Smooth muscle cell (in vitro differentiated cells): ENCODE data around the gene RRAD. TPM values are rescaled to one million over a fixed set of nuclear protein-coding genes. Genes with fewer than 3 reads are reported as not detected.

Experiments used
- DNase-seq: peaks from one replicate; lab custom pipeline; 2025; ENCODE audit not compliant: unreplicated experiment; lab: John Stamatoyannopoulos, UW
- H2AFZ ChIP-seq: fragments of 200-600 bp; sonication (generic); 2 replicates; pipeline ENCODE4 v1.6.0; 2016; ENCODE audit warnings: antibody characterized with exemption, low read depth, mild to moderate bottlenecking
- H3F3A ChIP-seq: fragments of 200-600 bp; sonication (generic); 2 replicates; pipeline ENCODE4 v1.6.0; 2017; ENCODE audit warnings: antibody characterized with exemption, low read depth
- H3K27ac ChIP-seq: fragments of 200-600 bp; sonication (generic); 2 replicates; pipeline ENCODE4 v1.5.1; 2016; ENCODE audit warnings: low read depth, mild to moderate bottlenecking
- H3K27me3 ChIP-seq: fragments of 200-600 bp; sonication (generic); 2 replicates; pipeline ENCODE4 v1.6.1; 2016; ENCODE audit warnings: low read depth, mild to moderate bottlenecking
- H3K36me3 ChIP-seq: fragments of 200-600 bp; sonication (generic); 2 replicates; pipeline ENCODE4 v1.5.1; 2016; ENCODE audit warnings: low read depth
- H3K4me1 ChIP-seq: fragments of 200-600 bp; sonication (generic); 2 replicates; pipeline ENCODE4 v1.5.1; 2016; ENCODE audit warnings: low read depth
- H3K4me2 ChIP-seq: fragments of 200-600 bp; sonication (generic); 2 replicates; pipeline ENCODE4 v1.6.0; 2016; ENCODE audit warnings: mild to moderate bottlenecking
- H3K4me3 ChIP-seq: fragments of 200-600 bp; sonication (generic); 2 replicates; pipeline ENCODE4 v1.5.1; 2016; ENCODE audit warnings: mild to moderate bottlenecking
- H3K79me2 ChIP-seq: fragments of 200-600 bp; sonication (generic); 2 replicates; pipeline ENCODE4 v1.6.0; 2016; ENCODE audit warnings: low read depth, mild to moderate bottlenecking
- H3K9ac ChIP-seq: fragments of 200-600 bp; sonication (generic); 2 replicates; pipeline ENCODE4 v1.6.0; 2016; ENCODE audit warnings: low read depth
- H3K9me3 ChIP-seq: fragments of 200-600 bp; sonication (generic); replicated peaks from 2 replicates; pipeline ENCODE4 v1.5.1; 2016; ENCODE audit warnings: low read depth
- H4K20me1 ChIP-seq: fragments of 200-600 bp; sonication (generic); 2 replicates; pipeline ENCODE4 v1.6.0; 2016; ENCODE audit warnings: low read depth
- WGBS: methylation state at CpG from one replicate; pipeline ENCODE4 v1.1.7; 2016; ENCODE audit warnings: low lambda C conversion rate; 5-methylcytosine and 5-hydroxymethylcytosine counted together
- polyA plus RNA-seq: library from polyadenylated mRNA; unstranded; fragments of >200 nt; fragmentation: Nextera tagmentation; extraction: Ambion mirVana; gene quantifications from 2 replicates; pipeline ENCODE4 v1.2.1, GENCODE V29; 2016
- total RNA-seq: library from RNA; depleted of rRNA; stranded (reverse); fragments of >200 nt; gene quantifications from 2 replicates; pipeline ENCODE4 v1.2.3, GENCODE V29; 2014
- TF ChIP-seq, protein P1 (sequence below): fragments of 200-600 bp; sonication (generic); IDR thresholded peaks from 2 replicates; pipeline ENCODE4 v1.5.1; 2017; ENCODE audit warnings: borderline replicate concordance, mild to moderate bottlenecking, antibody characterized with exemption; ENCODE audit not compliant: insufficient read depth, poor library complexity, severe bottlenecking

RRAD gene
- total and polyA plus RNA-seq, 2 experiments from 2014 or later, result 7.6 to 27.5 TPM

DNA sequence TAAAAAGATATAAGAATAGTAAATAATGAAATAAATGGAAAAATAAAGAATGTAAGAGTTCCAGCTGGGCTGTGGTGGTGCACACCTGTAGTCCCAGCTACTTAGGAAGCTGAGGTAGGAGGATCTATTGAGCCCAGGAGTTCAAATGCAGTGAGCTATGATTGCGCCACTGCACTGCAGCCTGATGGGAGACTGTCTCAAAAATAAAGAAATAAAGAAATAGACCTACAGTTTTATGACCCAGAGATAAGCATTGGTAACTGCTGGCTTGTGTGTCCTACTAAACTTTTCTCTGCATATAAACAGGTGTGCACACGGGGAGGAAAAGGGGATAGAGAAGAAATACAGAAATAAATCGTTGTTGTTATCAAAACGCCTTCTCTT, 52.8 kb downstream of the RRAD start:
- no peak for DNase-seq
- H3K4me1 ChIP-seq, result no peaks in the 10 kb centered on the region
- H4K20me1 ChIP-seq, result no peaks in the 10 kb centered on the region
- H3K4me3 ChIP-seq, result peak overlapping the region; percentile 44
- 62% methylated on average over 4 of the region's 4 CpGs for WGBS
- H3K36me3 ChIP-seq, result no peaks in the 10 kb centered on the region
- no peaks in the 10 kb centered on the region for H3K79me2 ChIP-seq
- H3K9ac ChIP-seq, result no peak overlapping the region
- no peaks in the 10 kb centered on the region for H3K27me3 ChIP-seq
- H3K27ac ChIP-seq, result no peak overlapping the region
- H3F3A ChIP-seq, result peaks cover 18% of the 10 kb centered on the region
- peak overlapping the region; percentile 84 for H3K4me2 ChIP-seq
- H3K9me3 ChIP-seq, result no peaks in the 10 kb centered on the region
- peak overlapping the region; percentile 76 for H2AFZ ChIP-seq
- TF ChIP-seq, protein P1, sequence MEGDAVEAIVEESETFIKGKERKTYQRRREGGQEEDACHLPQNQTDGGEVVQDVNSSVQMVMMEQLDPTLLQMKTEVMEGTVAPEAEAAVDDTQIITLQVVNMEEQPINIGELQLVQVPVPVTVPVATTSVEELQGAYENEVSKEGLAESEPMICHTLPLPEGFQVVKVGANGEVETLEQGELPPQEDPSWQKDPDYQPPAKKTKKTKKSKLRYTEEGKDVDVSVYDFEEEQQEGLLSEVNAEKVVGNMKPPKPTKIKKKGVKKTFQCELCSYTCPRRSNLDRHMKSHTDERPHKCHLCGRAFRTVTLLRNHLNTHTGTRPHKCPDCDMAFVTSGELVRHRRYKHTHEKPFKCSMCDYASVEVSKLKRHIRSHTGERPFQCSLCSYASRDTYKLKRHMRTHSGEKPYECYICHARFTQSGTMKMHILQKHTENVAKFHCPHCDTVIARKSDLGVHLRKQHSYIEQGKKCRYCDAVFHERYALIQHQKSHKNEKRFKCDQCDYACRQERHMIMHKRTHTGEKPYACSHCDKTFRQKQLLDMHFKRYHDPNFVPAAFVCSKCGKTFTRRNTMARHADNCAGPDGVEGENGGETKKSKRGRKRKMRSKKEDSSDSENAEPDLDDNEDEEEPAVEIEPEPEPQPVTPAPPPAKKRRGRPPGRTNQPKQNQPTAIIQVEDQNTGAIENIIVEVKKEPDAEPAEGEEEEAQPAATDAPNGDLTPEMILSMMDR, result no peak

DNA sequence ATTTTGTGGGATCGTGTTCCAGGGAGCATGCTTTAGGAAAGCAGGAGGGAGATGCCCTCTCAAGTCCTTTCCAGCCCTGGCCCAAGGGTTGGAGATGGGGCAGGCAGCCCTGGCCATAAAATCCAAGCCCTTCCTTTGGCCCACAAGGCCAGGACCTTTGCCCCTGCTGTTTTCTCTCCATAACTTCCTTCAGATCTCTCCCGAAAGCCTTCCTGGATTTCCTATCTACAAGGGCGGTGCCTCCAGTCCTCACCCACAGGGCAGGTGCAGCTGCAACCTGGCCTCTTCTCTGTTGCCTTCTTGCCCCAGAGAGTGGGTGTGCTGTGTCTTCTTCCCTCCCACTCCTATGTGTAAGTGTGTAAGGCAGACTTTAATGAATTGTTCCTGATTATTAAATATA, 53.5 kb downstream of the RRAD start:
- Histone ChIP-seq H3K79me2 (no peaks in the 10 kb centered on the region), H3K9me3 (no peaks in the 10 kb centered on the region), H3K9ac (no peak overlapping the region), H3K27ac (no peak overlapping the region), H3K4me2 (no peak overlapping the region), H3K36me3 (no peaks in the 10 kb centered on the region), H3K27me3 (no peaks in the 10 kb centered on the region), H3K4me3 (no peak overlapping the region), H4K20me1 (no peaks in the 10 kb centered on the region), H3F3A (peaks cover 18% of the 10 kb centered on the region), H2AFZ (no peak overlapping the region), H3K4me1 (no peaks in the 10 kb centered on the region)
- TF ChIP-seq, protein P1, result no peak
- 95% methylated on average over 3 of the region's 3 CpGs for WGBS
- DNase-seq, result no peak

Other genes with a start within 250 kb of the RRAD start
- gene CMTM4, start 228.8 kb downstream of the RRAD start, total RNA-seq, result 25.2 and 27.0 TPM in 2 replicates
- gene CMTM4, start 228.8 kb downstream of the RRAD start, polyA plus RNA-seq, result 7.2 and 9.2 TPM in 2 replicates
- gene DYNC1LI2, start 173.9 kb downstream of the RRAD start, total RNA-seq, result 74.1 and 101 TPM in 2 replicates
- gene DYNC1LI2, start 173.9 kb downstream of the RRAD start, polyA plus RNA-seq, result 90.8 and 134 TPM in 2 replicates
- gene TERB1, start 124.0 kb downstream of the RRAD start, total RNA-seq, result not detected in 2 replicates
- gene TERB1, start 124.0 kb downstream of the RRAD start, polyA plus RNA-seq, result not detected in 2 replicates
- gene NAE1, start 94.6 kb downstream of the RRAD start, total RNA-seq, result 68.4 and 70.7 TPM in 2 replicates
- gene NAE1, start 94.6 kb downstream of the RRAD start, polyA plus RNA-seq, result 55.1 and 59.4 TPM in 2 replicates
- gene CA7, start 81.1 kb downstream of the RRAD start, total RNA-seq, result not detected in 2 replicates
- gene CA7, start 81.1 kb downstream of the RRAD start, polyA plus RNA-seq, result not detected in 2 replicates
- gene PDP2, start 45.0 kb downstream of the RRAD start, total RNA-seq, result 3.2 and 5.7 TPM in 2 replicates
- 1.1 and 1.5 TPM in 2 replicates for gene PDP2, start 45.0 kb downstream of the RRAD start, polyA plus RNA-seq
- gene CDH16, start 6.7 kb downstream of the RRAD start, total RNA-seq, result not detected in 2 replicates
- not detected in 2 replicates for gene CDH16, start 6.7 kb downstream of the RRAD start, polyA plus RNA-seq
- gene CIAO2B, start 8.9 kb upstream of the RRAD start, total RNA-seq, result 114 and 141 TPM in 2 replicates
- gene CIAO2B, start 8.9 kb upstream of the RRAD start, polyA plus RNA-seq, result 173 and 176 TPM in 2 replicates
- 12.1 and 15.7 TPM in 2 replicates for gene CES2, start 10.0 kb upstream of the RRAD start, total RNA-seq
- 26.9 and 34.3 TPM in 2 replicates for gene CES2, start 10.0 kb upstream of the RRAD start, polyA plus RNA-seq
- 0.18 TPM in 1 of 2 replicates, not detected in the other for gene CES3, start 35.7 kb upstream of the RRAD start, total RNA-seq
- 0.22 and 1.2 TPM in 2 replicates for gene CES3, start 35.7 kb upstream of the RRAD start, polyA plus RNA-seq
- gene CES4A, start 63.1 kb upstream of the RRAD start, total RNA-seq, result 0.63 and 1.6 TPM in 2 replicates
- gene CES4A, start 63.1 kb upstream of the RRAD start, polyA plus RNA-seq, result 0.93 and 2.3 TPM in 2 replicates
- 41.1 and 53.9 TPM in 2 replicates for gene CBFB, start 103.6 kb upstream of the RRAD start, total RNA-seq
- 40.2 and 50.9 TPM in 2 replicates for gene CBFB, start 103.6 kb upstream of the RRAD start, polyA plus RNA-seq
- gene PHAF1, start 184.4 kb upstream of the RRAD start, total RNA-seq, result 15.5 and 30.2 TPM in 2 replicates
- gene PHAF1, start 184.4 kb upstream of the RRAD start, polyA plus RNA-seq, result 15.5 and 24.5 TPM in 2 replicates
- 29.9 and 30.7 TPM in 2 replicates for gene B3GNT9, start 225.5 kb upstream of the RRAD start, total RNA-seq
- gene B3GNT9, start 225.5 kb upstream of the RRAD start, polyA plus RNA-seq, result 35.5 and 39.3 TPM in 2 replicates
- 11.8 and 12.5 TPM in 2 replicates for gene TRADD, start 234.4 kb upstream of the RRAD start, total RNA-seq
- gene TRADD, start 234.4 kb upstream of the RRAD start, polyA plus RNA-seq, result 27.2 and 35.4 TPM in 2 replicates
- gene FBXL8, start 234.4 kb upstream of the RRAD start, total RNA-seq, result 1.9 and 7.7 TPM in 2 replicates
- gene FBXL8, start 234.4 kb upstream of the RRAD start, polyA plus RNA-seq, result 12.0 and 13.5 TPM in 2 replicates
- gene HSF4, start 239.2 kb upstream of the RRAD start, total RNA-seq, result 2.9 and 6.1 TPM in 2 replicates
- 2.9 and 3.9 TPM in 2 replicates for gene HSF4, start 239.2 kb upstream of the RRAD start, polyA plus RNA-seq
- 13.9 and 33.0 TPM in 2 replicates for gene NOL3, start 245.0 kb upstream of the RRAD start, total RNA-seq
- gene NOL3, start 245.0 kb upstream of the RRAD start, polyA plus RNA-seq, result 36.4 and 47.8 TPM in 2 replicates